GM10266 (cell line): ENCODE measurements around the gene DGUOK.

Source experiments
- DNase-seq: peaks from one replicate; pipeline ENCODE4 v3.0.0; 2012; ENCODE audit errors: extremely low spot score
- TF ChIP-seq, protein P1 (sequence below): IDR thresholded peaks from 2 replicates; pipeline ENCODE4 v1.5.1; 2012; ENCODE audit warnings: mild to moderate bottlenecking, low read depth; ENCODE audit not compliant: control insufficient read depth, insufficient read depth; ENCODE audit errors: missing control alignments

The DGUOK gene

DNA sequence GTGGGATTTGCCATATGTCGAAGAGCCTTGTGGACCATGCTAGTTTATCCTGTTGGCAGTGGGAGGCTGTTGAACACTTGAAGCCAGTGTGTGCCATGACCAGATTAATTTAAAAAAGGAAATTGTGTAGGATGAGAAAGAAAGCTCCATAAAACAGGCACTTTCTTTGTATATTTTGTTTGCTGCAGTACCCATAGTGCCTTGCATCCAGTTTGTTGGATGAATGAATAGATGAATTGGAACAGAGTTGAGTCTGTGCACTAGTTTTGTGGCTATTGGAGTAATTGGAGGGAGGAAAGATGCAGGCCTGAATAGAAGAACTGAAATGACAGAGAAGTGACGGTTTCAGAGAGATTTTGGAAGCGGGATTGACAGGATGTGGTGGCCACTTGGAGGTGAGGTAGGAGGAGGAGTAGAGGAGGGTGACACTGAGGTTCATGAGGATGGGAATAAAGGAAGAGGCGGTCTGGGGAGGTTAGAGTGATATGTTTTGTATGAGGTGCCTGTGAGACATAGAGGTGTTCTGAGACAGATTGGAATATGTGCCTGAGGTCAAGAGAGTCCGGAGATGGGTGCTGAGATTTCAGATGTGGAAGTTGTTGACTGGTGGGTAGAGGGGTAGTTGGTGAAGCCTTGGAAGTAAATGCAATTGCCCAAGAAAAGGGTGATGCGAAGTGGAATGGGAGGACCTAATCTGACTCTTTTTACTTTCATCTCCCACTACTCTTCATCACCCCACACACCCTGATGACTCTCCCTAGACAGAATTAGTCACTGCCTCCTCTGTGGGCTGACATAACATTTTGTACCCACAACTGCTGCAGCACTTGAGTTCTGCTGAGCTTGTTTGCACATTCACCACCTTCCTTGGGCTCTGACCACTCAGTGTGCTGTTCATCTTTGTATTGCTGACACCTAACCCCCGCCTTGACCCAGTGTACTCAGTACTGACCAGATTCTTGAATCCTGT is 5.1 kb downstream of the DGUOK start:
- no peak for DNase-seq
- TF ChIP-seq, protein P1, sequence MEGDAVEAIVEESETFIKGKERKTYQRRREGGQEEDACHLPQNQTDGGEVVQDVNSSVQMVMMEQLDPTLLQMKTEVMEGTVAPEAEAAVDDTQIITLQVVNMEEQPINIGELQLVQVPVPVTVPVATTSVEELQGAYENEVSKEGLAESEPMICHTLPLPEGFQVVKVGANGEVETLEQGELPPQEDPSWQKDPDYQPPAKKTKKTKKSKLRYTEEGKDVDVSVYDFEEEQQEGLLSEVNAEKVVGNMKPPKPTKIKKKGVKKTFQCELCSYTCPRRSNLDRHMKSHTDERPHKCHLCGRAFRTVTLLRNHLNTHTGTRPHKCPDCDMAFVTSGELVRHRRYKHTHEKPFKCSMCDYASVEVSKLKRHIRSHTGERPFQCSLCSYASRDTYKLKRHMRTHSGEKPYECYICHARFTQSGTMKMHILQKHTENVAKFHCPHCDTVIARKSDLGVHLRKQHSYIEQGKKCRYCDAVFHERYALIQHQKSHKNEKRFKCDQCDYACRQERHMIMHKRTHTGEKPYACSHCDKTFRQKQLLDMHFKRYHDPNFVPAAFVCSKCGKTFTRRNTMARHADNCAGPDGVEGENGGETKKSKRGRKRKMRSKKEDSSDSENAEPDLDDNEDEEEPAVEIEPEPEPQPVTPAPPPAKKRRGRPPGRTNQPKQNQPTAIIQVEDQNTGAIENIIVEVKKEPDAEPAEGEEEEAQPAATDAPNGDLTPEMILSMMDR = no peak

DNA sequence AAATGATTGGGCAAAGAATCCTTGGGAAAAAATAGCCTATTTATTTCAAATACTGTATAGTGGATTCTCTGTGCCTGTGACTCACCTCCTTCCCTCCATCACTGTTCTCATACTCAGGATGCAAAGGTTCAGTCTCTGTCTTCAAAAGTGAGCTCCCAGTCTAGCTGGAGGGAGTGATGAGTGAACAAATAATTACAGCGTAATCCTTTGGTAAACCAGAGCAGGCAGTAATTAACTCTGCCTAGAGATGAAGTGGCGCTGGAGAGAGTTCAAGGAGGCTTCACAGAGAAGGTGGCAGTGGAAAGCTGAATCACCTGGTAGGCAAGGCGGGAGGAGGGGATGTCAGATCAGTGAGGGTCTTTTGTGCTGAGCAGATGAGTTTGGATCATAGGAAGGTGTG is 6.5 kb downstream of the DGUOK start:
- TF ChIP-seq, protein P1 = no peak
- no peak for DNase-seq

DNA sequence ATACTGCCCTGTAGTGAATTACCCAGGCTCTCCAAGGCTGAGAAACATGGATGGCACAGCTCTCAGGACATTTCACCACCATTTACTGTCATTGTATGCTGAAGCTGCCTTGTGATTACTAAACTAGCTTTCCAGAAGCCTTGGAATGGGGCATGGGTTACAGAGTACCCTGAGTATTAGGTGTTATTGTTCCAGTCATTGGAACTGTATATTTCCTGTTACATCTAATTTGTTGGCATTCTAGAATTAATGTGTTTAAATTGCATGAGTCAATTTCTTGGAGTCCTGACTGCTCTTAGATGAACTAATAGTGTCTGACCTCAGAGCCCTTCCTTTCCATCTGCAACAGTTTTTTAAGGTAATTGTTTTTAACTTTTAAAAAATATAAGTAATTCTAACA is 9.0 kb downstream of the DGUOK start:
- DNase-seq = no peak

DNA sequence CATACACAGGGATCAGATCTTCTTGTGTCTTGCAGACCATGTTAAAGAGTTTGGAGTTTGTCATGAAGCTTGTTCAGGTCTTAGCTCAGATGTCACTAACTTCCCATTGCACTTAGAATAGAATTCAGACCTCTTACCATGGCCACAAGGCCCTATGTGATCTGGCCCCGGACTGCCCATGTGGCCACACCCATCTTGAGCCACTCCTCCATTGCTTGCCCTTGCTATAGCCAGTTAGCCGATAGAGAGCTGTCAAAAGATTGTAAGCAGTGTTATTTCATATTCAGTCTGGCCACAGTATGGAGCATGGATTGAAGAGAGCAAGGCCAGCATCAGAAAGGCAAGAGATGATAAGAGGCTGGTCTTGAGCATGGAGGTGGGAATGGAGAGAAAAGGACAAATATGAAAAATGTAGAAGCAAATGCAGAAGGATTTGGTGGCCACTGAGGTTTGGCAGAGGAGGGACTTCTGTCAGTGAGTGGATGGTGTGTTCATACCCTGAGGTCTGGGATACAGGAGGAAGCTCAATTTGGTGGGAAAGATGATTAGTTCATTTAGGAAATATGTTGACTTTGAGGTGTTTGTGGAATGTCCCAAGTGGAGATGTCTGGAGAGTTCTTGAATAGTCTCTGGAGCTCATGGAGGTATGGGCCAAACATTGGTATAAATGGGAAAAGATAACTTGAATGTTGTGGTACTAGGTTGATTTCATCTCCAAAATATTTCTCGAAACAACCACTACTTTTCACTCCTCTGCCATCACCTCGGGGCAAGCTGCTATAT is 10.6 kb downstream of the DGUOK start:
- TF ChIP-seq, protein P1 = no peak
- no peak for DNase-seq

More for the DNA sequence above, 9.0 kb downstream of the DGUOK start:
- TF ChIP-seq, protein P1 = no peak

DNA sequence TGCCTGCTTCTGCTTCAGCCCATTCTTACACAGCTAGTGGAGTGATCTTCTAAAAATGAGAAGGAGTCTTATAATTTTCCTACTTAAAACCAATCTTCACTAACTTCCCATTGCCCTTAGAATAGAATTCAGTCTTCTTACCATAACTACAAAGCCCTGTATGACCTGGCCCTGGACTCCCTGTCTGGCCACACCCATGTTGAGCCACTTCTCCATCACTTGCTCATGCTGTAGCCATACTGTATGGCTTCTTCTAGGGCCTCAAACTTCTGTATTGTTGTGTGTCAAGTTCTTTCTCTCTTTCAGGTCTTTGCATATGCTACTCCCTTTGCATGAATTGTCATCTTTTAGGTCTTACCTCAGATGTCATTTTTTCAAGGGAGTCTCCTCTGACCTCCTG is 11.2 kb downstream of the DGUOK start:
- TF ChIP-seq, protein P1 = no peak
- no peak for DNase-seq

DNA sequence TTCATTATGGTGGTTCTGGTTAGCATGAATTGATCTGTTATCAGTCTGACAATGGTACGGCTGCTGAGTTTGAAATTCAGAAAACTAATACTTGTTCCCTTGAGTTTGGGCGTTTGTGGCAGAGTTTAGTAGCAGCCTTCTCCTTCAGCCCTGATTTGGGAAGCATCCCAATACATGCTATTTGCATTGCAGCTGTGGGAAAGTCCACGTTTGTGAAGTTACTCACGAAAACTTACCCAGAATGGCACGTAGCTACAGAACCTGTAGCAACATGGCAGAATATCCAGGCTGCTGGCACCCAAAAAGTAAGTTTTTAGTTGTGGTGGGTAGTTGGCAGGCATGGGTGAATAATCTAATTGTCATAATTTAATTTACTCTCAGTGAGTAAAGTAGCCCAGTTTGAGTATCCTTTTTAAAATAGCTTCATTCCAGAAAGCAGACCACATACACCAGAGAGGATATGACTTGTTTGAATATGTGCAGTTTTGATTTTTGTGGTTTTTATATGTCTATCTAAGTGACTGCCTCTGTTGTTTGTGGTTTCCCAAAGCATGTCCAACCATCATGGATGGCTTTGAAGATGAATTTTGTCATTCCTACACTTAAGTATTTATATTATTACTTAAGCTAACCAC is 12.2 kb downstream of the DGUOK start:
- no peak for DNase-seq

More for the DNA sequence above, 12.2 kb downstream of the DGUOK start:
- TF ChIP-seq, protein P1 = no peak
